Activated B cell treated with CpG ODN at 0.5 μM for 24 hours (primary cell): ENCODE results near the gene POU1F1. TPM values are rescaled to one million over a fixed set of nuclear protein-coding genes. Genes with fewer than 3 reads are reported as not detected.

ENCODE experiments used
- ATAC-seq: fragments of 200-7000 bp; cut with Tn5 transposase; one replicate; pipeline ENCODE4 v1.10.0; 2021; ENCODE audit warnings: low read depth, mild to moderate bottlenecking, moderate library complexity
- CTCF ChIA-PET: fragments of 350-600 bp; sonication (Branson Sonifier 250); formaldehyde crosslinking; loops from one replicate; lab custom pipeline; 2021; ENCODE audit warnings: antibody characterized with exemption; lab: Charles Lee
- POLR2A ChIA-PET: fragments of 350-600 bp; sonication (Branson Sonifier 250); formaldehyde crosslinking; loops from one replicate; lab custom pipeline; 2021; ENCODE audit warnings: antibody characterized with exemption; lab: Charles Lee
- DNase-seq: peaks from one replicate; pipeline ENCODE4 v3.0.0; 2022
- H3K27ac Mint-ChIP-seq: one replicate; pipeline ENCODE4 v1.8.0; 2020; ENCODE audit warnings: mixed read lengths
- H3K27me3 Mint-ChIP-seq: one replicate; pipeline ENCODE4 v1.8.0; 2021; ENCODE audit warnings: mixed read lengths
- H3K36me3 Mint-ChIP-seq: one replicate; pipeline ENCODE4 v1.8.0; 2021; ENCODE audit warnings: low read depth, mixed read lengths
- H3K4me1 Mint-ChIP-seq: one replicate; pipeline ENCODE4 v1.8.0; 2021; ENCODE audit warnings: mixed read lengths
- H3K4me3 Mint-ChIP-seq: one replicate; pipeline ENCODE4 v1.8.0; 2020; ENCODE audit warnings: mild to moderate bottlenecking, mixed read lengths
- H3K9me3 Mint-ChIP-seq: one replicate; pipeline ENCODE4 v1.8.0; 2020; ENCODE audit warnings: mixed read lengths
- CTCF ChIP-seq: fragments of 200-600 bp; IDR thresholded peaks from one replicate; pipeline ENCODE4 v1.8.0; 2022; ENCODE audit warnings: antibody characterized with exemption, mild to moderate bottlenecking
- intact Hi-C: fragments of 100-400 bp; cut with micrococcal nuclease; formaldehyde crosslinking; loops from one replicate; pipeline ENCODE4 v1.15.1; 2024
- total RNA-seq: library from RNA; stranded (reverse); gene quantifications from 2 replicates; pipeline ENCODE4 v1.2.3, GENCODE V29; 2022

POU1F1 gene
- total RNA-seq: not detected in 2 replicates

GRCh38 chr3:87276484-87276883 lies at the start of gene POU1F1:
POU1F1 (minus strand) TSS chr3:87276584; CDS start chr3:87276462, 122 bp downstream.
- Mint-ChIP-seq H3K4me1 (peaks cover 18% of the 10 kb centered on the region), H3K4me3 (no peak within 1 kb of the TSS), H3K9me3 (no peaks in the 10 kb centered on the region), H3K36me3 (no peaks in the 10 kb centered on the region), H3K27ac (no peak within 1 kb of the TSS), H3K27me3 (no peaks in the 10 kb centered on the region)
- ATAC-seq (no peak), DNase-seq (no peak)
- POLR2A ChIA-PET: no interaction called here
- TF ChIP-seq CTCF: no peak
- CTCF ChIA-PET: no interaction called here
- intact Hi-C loops: no loop called here

- no peak for TF ChIP-seq CTCF
- H3K27me3 Mint-ChIP-seq: peaks cover 29% of the 10 kb centered on the region
- H3K27ac Mint-ChIP-seq: no peak overlapping the region
- ChIA-PET CTCF (no interaction called here), POLR2A (no interaction called here)
- ATAC-seq: no peak
- DNase-seq: no peak
- H3K4me1 Mint-ChIP-seq: no peaks in the 10 kb centered on the region
- H3K36me3 Mint-ChIP-seq: no peaks in the 10 kb centered on the region
- H3K9me3 Mint-ChIP-seq: no peaks in the 10 kb centered on the region
- no peak overlapping the region for H3K4me3 Mint-ChIP-seq
- intact Hi-C loops: no loop called here
Observed at GRCh38 chr3:87324609-87325008, 48.2 kb upstream of the POU1F1 start.

GRCh38 chr3:87320756-87321626 lies 44.6 kb upstream of the POU1F1 start:
- ChIA-PET CTCF (interaction anchor here (0.6 kb wide), 1 partner anchor 94 kb away, joined by 3 read pairs; the partner anchor contains the start of gene CHMP2B), POLR2A (no interaction called here)
- Mint-ChIP-seq H3K4me1 (no peaks in the 10 kb centered on the region), H3K9me3 (no peaks in the 10 kb centered on the region), H3K36me3 (no peaks in the 10 kb centered on the region), H3K27ac (no peak overlapping the region), H3K4me3 (no peak overlapping the region), H3K27me3 (peaks cover 34% of the 10 kb centered on the region)
- no peak for DNase-seq
- ATAC-seq: no peak
- intact Hi-C loops: no loop called here
- no peak for TF ChIP-seq CTCF

GRCh38 chr3:87318617-87319021 lies 42.2 kb upstream of the POU1F1 start:
- Mint-ChIP-seq H3K4me3 (no peak overlapping the region), H3K27ac (no peak overlapping the region), H3K27me3 (peaks cover 27% of the 10 kb centered on the region), H3K9me3 (no peaks in the 10 kb centered on the region), H3K4me1 (no peaks in the 10 kb centered on the region), H3K36me3 (no peaks in the 10 kb centered on the region)
- no peak for ATAC-seq
- intact Hi-C loops: no loop called here
- no peak for TF ChIP-seq CTCF
- CTCF ChIA-PET: no interaction called here
- no peak for DNase-seq
- POLR2A ChIA-PET: no interaction called here

- Mint-ChIP-seq H3K9me3 (no peaks in the 10 kb centered on the region), H3K36me3 (no peaks in the 10 kb centered on the region), H3K27ac (no peak overlapping the region), H3K4me3 (no peak overlapping the region), H3K27me3 (peaks cover 19% of the 10 kb centered on the region), H3K4me1 (no peaks in the 10 kb centered on the region)
- CTCF ChIA-PET: no interaction called here
- ATAC-seq (no peak), DNase-seq (no peak)
- intact Hi-C loops: no loop called here
- no peak for TF ChIP-seq CTCF
- POLR2A ChIA-PET: no interaction called here
Observed at GRCh38 chr3:87317779-87318178, 41.4 kb upstream of the POU1F1 start.
